Myocyte (in vitro differentiated cells): ENCODE data around the gene LYG2. TPM values are rescaled to one million over a fixed set of nuclear protein-coding genes. Genes with fewer than 3 reads are reported as not detected.
"Not testable (repeated sequence)": the region's sequence is repeated elsewhere in the genome, so short reads cannot be mapped to it uniquely, and the experiment has no call there.

Experiments used
- DNase-seq: peaks from one replicate; pipeline ENCODE4 v3.0.0-alpha.2; 2012; ENCODE audit warnings: low read depth
- polyA plus RNA-seq: library from polyadenylated mRNA; unstranded; fragments of >200 nt; gene quantifications from one replicate; pipeline ENCODE4 v1.2.1, GENCODE V29; 2012; ENCODE audit warnings: missing spikeins
- total RNA-seq: library from RNA; depleted of rRNA; stranded (reverse); fragments of >200 nt; gene quantifications from 2 replicates; pipeline ENCODE4 v1.2.3, GENCODE V29; 2014

LYG2 gene
- total RNA-seq = not detected in 2 replicates
- 0.24 TPM for polyA plus RNA-seq

GRCh38 chr2:99255491-99256318, at the start of gene LYG2:
TSS of gene LYG2 (minus strand) at chr2:99255666. CDS start at chr2:99254260, 1,406 bp downstream.
- peak; percentile 76 for DNase-seq

- DNase-seq = not testable (repeated sequence)
Measured at GRCh38 chr2:99301097-99301496, 45.6 kb upstream of the LYG2 start, which contains the start of gene LYG1. TSS of gene LYG1 (minus strand) at chr2:99301197. CDS start at chr2:99295670, 5,527 bp downstream.

GRCh38 chr2:99299580-99299979, 44.1 kb upstream of the LYG2 start:
- DNase-seq = no peak

GRCh38 chr2:99297994-99298393, 42.5 kb upstream of the LYG2 start:
- DNase-seq = peak; percentile 46

GRCh38 chr2:99285526-99285925, 30.1 kb upstream of the LYG2 start:
- DNase-seq = no peak

- no peak for DNase-seq
Measured at GRCh38 chr2:99279969-99280695, 24.7 kb upstream of the LYG2 start.

GRCh38 chr2:99278793-99279291, 23.4 kb upstream of the LYG2 start:
- peak; percentile 98 for DNase-seq

- DNase-seq = peak; percentile 86
Measured at GRCh38 chr2:99278195-99278765, 22.8 kb upstream of the LYG2 start.

GRCh38 chr2:99275882-99276281, 20.4 kb upstream of the LYG2 start:
- no peak for DNase-seq

- DNase-seq = no peak
Measured at GRCh38 chr2:99261242-99261641, 5.8 kb upstream of the LYG2 start.

GRCh38 chr2:99260184-99260583, 4.7 kb upstream of the LYG2 start:
- no peak for DNase-seq

- DNase-seq = no peak
Measured at GRCh38 chr2:99259465-99259864, 4.0 kb upstream of the LYG2 start.

- no peak for DNase-seq
Measured at GRCh38 chr2:99256677-99257076, 1.2 kb upstream of the LYG2 start.

GRCh38 chr2:99249951-99250350, 5.5 kb downstream of the LYG2 start:
- DNase-seq = no peak

GRCh38 chr2:99242151-99242550, 13.3 kb downstream of the LYG2 start:
- DNase-seq = no peak

GRCh38 chr2:99240431-99240830, 15.0 kb downstream of the LYG2 start:
- no peak for DNase-seq

GRCh38 chr2:99238599-99238998, 16.9 kb downstream of the LYG2 start:
- no peak for DNase-seq

GRCh38 chr2:99233177-99233576, 22.3 kb downstream of the LYG2 start:
- DNase-seq = not testable (repeated sequence)

GRCh38 chr2:99217929-99218501, 37.5 kb downstream of the LYG2 start:
- DNase-seq = no peak

GRCh38 chr2:99216096-99216495, 39.4 kb downstream of the LYG2 start:
- DNase-seq = no peak

GRCh38 chr2:99205491-99205890, 50.0 kb downstream of the LYG2 start:
- DNase-seq = no peak
